ENCODE measurements around the gene ADGRD2. TPM values are rescaled to one million over a fixed set of nuclear protein-coding genes. Genes with fewer than 3 reads are reported as not detected.

ADGRD2 gene
- total and polyA plus RNA-seq, 9 of the 15 experiments (the other 6 are each of a cell fraction or from before 2014, with no cell fraction given), result not detected

GRCh38 chr9:124505901-124506346 lies 55.7 kb downstream of the ADGRD2 start:
- CTCF ChIA-PET (ENCODE audit: low intra/inter-chr PET ratio), result no interaction called here
- Histone ChIP-seq H4K20me1 (replicated peaks; ENCODE audit: control insufficient read depth, insufficient read depth, low read length) (0 out of 2 replicates have a peak, but pooled peaks cover 3% of the 10 kb centered on the region), H3K4me3 (no peak overlapping the region), H3K9ac (ENCODE audit: insufficient read depth in 1 of 2, low read depth in 2 of 2, low read length in 2 of 2) (peak overlapping the region in 1 of 2 experiments; percentile 52; a peak in 2 of 4 replicates), H3K27ac (ENCODE audit: extremely low read depth, low read depth, low read length) (no peak overlapping the region), H3K4me1 (replicated peaks in 1 of 2; ENCODE audit: control insufficient read depth in 2 of 2, insufficient read depth in 2 of 2, low read length in 2 of 2) (peaks cover 3 to 45% of the 10 kb centered on the region in 2 experiments; a peak in 4 of 5 replicates), H3K9me1 (ENCODE audit: control insufficient read depth, insufficient read depth, low read length) (no peaks in the 10 kb centered on the region), H3K79me2 (ENCODE audit: control insufficient read depth, insufficient read depth, low read length) (no peaks in the 10 kb centered on the region), H3K4me2 (ENCODE audit: insufficient read depth, low read length) (no peak overlapping the region), H2AFZ (ENCODE audit: low read depth, low read length) (no peak overlapping the region), H3K27me3 (ENCODE audit: control insufficient read depth in 2 of 2, insufficient read depth in 2 of 2, low read length in 2 of 2) (peaks cover 12 to 31% of the 10 kb centered on the region in 2 experiments; a peak in 3 of 5 replicates), H3K9me3 (replicated peaks; ENCODE audit: control insufficient read depth, insufficient read depth, low read depth, low read length) (no peaks in the 10 kb centered on the region), H3K36me3 (ENCODE audit: control insufficient read depth, insufficient read depth, low read length) (no peaks in the 10 kb centered on the region)
- POLR2A ChIA-PET, result interaction anchor here (0.7 kb wide), 4 partner anchors 11 to 173 kb away, joined by 3 to 4 read pairs (median 3); no protein-coding TSS in a partner anchor
- no TSS peak for BruUV-seq (replicated peaks)
- WGBS (ENCODE audit: insufficient coverage, low coverage, missing lambda C conversion rate), result 71% methylated on average over 19 of the region's 19 CpGs
- FAIRE-seq, result no peak
- TF ChIP-seq RNF2 (IDR thresholded peaks at IDR 0.05), result no peak
- intact Hi-C loops (cut with micrococcal nuclease) (no loop called here), in situ Hi-C loops (cut with MboI) (no loop called here)
- ATAC-seq, result no peak
- DNase-seq (ENCODE audit: extremely low read depth in 1 of 4, low spot score in 3 of 4), result no peak

- Histone ChIP-seq H3K36me3 (ENCODE audit: control insufficient read depth, insufficient read depth, low read length) (no peaks in the 10 kb centered on the region), H3K27me3 (ENCODE audit: control insufficient read depth in 2 of 2, insufficient read depth in 2 of 2, low read length in 2 of 2) (peaks cover 10 to 26% of the 10 kb centered on the region in 2 experiments; a peak in 3 of 5 replicates), H3K79me2 (ENCODE audit: control insufficient read depth, insufficient read depth, low read length) (no peaks in the 10 kb centered on the region), H2AFZ (ENCODE audit: low read depth, low read length) (no peak overlapping the region), H3K9me3 (replicated peaks; ENCODE audit: control insufficient read depth, insufficient read depth, low read depth, low read length) (no peaks in the 10 kb centered on the region), H3K9ac (ENCODE audit: insufficient read depth in 1 of 2, low read depth in 2 of 2, low read length in 2 of 2) (peak overlapping the region in 1 of 2 experiments; percentile 52; a peak in 2 of 4 replicates), H3K27ac (ENCODE audit: extremely low read depth, low read depth, low read length) (no peak overlapping the region), H3K4me2 (ENCODE audit: insufficient read depth, low read length) (no peak overlapping the region), H3K4me3 (no peak overlapping the region), H3K4me1 (replicated peaks in 1 of 2; ENCODE audit: control insufficient read depth in 2 of 2, insufficient read depth in 2 of 2, low read length in 2 of 2) (peaks cover 8 to 50% of the 10 kb centered on the region in 2 experiments), H3K9me1 (ENCODE audit: control insufficient read depth, insufficient read depth, low read length) (no peaks in the 10 kb centered on the region), H4K20me1 (replicated peaks; ENCODE audit: control insufficient read depth, insufficient read depth, low read length) (no peaks in the 10 kb centered on the region)
- ChIA-PET CTCF (ENCODE audit: low intra/inter-chr PET ratio) (no interaction called here), POLR2A (interaction anchor here (0.7 kb wide), 2 partner anchors 36 to 173 kb away, joined by 3 to 4 read pairs; no protein-coding TSS in a partner anchor)
- BruUV-seq (replicated peaks), result no TSS peak
- WGBS (ENCODE audit: insufficient coverage, low coverage, missing lambda C conversion rate), result 46% methylated on average over 5 of the region's 8 CpGs
- intact Hi-C loops (cut with micrococcal nuclease) (no loop called here), in situ Hi-C loops (cut with MboI) (no loop called here)
- no peak for DNase-seq (ENCODE audit: extremely low read depth in 1 of 4, low spot score in 3 of 4)
- no peak for FAIRE-seq
- ATAC-seq, result no peak
- TF ChIP-seq ETV5 (CRISPR knock-in tag; IDR thresholded peaks at IDR 0.05; ENCODE audit: low read depth), result no peak
- no peak for TF ChIP-seq IFI16 (CRISPR knock-in tag; IDR thresholded peaks at IDR 0.05)
- no peak for TF ChIP-seq SETDB1 (IDR thresholded peaks at IDR 0.05; ENCODE audit: low read length)
- TF ChIP-seq DMBX1 (CRISPR knock-in tag; IDR thresholded peaks at IDR 0.05; ENCODE audit: borderline replicate concordance), result no peak
- TF ChIP-seq ATF3 (IDR thresholded peaks at IDR 0.05), result no peak
- no peak for TF ChIP-seq ATF3 (CRISPR knock-in tag; conservative IDR thresholded peaks at IDR 0.05)
- TF ChIP-seq HNRNPK (IDR thresholded peaks at IDR 0.05; ENCODE audit: low read depth, low read length, poor library complexity, severe bottlenecking), result no peak
- no peak for TF ChIP-seq PHB2 (IDR thresholded peaks at IDR 0.05; ENCODE audit: low read depth)
- no peak for TF ChIP-seq SPI1 (IDR thresholded peaks at IDR 0.05; ENCODE audit: borderline replicate concordance, low read depth, low read length)
- TF ChIP-seq GTF2E2 (tag; IDR thresholded peaks at IDR 0.05), result no peak
These were observed 56.2 kb downstream of the ADGRD2 start for GRCh38 chr9:124506433-124506832.

Data from K562 (cell line).